SIG-M5 treated with dmso at 0.1 percent for 504 hours (cell line): Measurements from ENCODE around the gene THY1.
"Not testable (repeated sequence)": the region's sequence is repeated elsewhere in the genome, so short reads cannot be mapped to it uniquely, and the experiment has no call there.

Experiments used
- DNase-seq: peaks from one replicate; lab custom pipeline; 2025; ENCODE audit not compliant: unreplicated experiment; lab: John Stamatoyannopoulos, UW

The THY1 gene

DNA sequence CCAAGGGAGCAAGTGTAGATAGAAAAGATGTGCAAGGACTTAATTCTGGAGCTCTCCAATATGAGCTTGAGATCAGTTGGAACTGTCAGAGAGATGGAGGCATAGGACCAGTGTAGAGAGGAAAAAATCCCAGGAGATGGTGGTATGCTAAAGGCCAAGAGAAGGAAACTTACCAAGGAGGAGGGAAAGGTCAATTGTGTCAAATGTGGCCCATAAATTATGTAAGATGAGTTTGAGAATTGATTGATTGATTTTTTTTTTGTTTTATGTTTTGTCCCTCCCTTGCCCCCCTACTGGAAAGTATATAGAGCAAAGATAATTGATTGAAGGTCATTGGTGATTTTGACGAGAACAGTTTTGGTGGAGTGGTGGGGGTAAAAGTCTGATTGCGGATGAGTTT lies 38.6 kb downstream of the THY1 start:
- DNase-seq, result no peak

DNA sequence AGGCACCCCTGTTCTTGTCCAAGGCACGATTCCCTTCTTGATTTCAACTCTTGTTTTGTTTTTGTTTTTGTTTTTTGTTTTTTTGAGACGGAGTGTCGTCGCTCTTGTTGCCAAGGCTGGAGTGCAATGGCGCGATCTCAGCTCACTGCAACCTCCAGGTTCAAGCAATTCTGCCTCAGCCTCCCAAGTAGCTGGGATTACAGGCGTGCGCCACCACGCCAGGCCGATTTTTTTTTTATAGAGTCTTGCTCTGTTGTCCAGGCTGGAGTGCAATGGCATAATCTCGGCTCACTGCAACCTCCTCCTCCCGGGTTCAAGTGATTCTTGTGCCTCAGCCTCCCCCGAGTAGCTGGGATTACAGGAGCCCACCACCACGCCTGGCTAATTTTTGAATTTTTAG lies 40.5 kb downstream of the THY1 start:
- not testable (repeated sequence) for DNase-seq

DNA sequence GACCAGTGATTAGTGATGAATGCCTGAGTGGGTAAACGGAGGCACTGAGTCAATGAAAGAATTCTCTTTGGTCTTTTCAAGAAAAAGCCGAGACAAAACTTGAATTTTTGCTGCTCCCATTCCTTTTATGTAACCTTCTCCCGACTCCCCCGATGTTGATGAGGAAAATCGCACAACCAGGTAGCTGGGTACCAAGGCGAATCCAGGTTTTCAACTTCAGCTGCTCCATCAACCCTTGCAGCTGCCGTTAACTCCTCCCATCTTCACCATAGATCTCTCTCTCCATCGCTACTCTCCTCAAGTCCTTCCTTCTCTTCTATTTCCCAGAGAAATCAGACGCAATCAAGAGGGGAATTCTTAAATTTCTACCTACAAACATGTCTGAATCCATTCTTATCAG lies 40.9 kb downstream of the THY1 start:
- no peak for DNase-seq

DNA sequence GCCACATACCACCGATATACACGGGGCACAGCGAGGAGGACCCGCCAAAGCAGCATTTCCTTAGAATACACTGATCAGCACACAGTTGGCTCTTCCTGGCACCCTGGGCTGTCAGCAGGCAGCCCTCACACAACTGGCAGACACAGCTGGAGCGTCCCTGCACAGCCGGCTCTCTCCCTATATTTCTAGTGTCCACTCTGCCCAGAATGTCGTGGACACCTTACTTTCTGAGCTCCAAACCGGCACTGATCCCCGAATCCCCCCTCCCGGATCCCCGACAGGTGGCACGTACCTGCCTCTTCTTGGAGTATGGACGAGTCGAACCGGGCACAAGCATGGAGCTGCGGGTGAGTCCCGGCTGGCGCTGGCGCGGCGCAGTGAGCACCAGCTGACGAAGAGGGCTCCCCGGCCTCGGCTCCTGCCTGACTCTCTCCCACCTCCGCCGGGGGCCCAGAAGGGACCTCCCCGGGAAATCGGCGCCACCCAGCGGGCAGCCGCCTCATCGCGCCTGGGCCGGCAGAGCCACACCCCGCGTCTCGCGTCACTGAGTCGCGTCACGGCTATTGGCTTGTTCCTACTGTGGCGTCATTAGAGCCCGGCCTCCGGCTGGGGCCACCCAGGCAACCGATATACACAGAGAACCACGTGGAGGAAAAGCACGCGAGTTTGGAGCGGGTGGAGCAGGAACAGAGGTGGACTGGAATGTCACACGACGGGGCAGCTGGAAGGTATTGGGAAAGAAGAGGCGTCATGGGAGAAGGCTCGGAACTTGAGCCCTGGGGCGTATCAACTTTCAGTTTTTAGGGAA lies 41.6 kb downstream of the THY1 start, which contains the start of gene USP2:
Gene USP2, minus strand, starts transcription at position 510 of the 808 bp plus-strand sequence. CDS start 8,210 bp downstream, outside the sequence.
- DNase-seq, result peak; percentile 93

DNA sequence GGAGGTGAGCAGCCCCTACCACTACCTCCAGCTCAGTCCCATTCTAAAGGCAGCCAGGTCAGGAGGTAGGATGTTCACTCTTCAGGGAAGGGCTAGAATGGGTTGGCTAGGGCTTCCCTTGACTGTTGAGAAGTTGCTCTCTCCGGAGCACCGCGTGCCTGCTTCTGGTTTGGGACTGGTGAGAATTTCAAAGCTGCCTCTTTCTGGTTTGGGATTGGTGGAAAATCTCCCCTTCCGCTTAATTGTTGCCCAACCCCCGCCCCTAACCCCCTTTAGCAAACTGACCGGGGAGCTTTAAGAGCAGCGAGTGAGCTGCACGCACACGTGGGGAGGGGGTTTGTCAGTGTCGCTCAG lies 42.2 kb downstream of the THY1 start:
- no peak for DNase-seq

DNA sequence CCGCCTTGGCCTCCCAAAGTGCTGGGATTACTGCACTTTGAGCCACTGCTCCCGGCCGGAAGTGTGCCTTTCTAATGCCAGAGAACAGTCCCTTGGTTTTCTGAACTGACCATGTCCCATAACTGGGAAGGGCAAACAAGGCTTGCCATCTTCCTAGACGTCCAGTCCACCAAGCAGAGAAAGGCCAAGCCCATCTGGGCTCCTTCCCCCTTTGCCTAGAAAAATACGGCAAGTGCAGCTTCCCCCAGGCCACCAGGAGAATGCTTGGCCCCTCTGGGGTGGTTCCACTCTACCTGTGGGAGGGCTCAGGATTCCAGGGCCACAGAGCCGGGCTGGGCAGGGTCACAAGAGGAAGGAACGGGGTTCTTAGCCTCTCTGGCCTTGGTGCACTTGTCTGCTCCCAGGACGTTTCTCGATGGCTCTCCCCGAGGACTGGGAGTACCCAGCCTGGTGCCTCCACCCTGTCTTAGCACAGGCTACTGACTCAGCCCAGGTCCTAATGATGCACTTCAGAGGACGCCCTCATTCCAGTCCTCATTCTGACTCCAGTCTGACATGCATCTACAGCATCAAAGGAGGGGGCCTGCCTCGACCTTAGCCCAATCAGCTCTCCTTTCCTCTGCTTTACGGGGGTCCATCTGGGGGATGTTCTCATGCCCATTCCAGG lies 42.7 kb downstream of the THY1 start:
- no peak for DNase-seq

DNA sequence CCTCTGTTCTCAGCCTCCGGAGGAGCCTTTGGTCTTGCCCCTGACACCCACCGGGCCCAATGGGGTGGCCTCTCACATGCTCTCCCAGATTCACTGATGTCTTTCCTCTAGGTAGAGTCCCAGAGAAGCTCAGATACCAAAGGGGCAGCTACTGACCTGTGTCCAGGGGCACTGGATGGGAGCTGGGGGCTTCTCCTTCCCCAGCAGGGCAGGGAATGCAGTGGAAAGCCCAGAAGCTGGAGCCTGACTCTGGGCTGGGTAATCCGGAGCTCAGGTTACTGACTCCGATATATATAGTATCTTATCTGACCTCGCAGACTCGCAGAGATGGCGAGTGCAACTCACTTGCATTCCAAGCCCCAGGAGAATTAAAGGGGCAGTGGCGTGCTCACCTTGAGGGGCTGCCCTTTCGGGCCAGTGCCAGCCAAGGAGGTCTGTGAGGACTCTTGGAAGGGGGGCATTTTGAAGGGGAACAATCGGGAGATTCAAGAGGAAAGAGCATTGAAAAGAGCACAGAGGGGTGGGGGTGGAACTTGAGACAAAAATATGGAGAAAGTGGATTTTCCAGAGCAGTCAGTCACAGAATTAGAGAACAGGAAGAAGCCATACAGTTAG lies 44.0 kb downstream of the THY1 start:
- no peak for DNase-seq

DNA sequence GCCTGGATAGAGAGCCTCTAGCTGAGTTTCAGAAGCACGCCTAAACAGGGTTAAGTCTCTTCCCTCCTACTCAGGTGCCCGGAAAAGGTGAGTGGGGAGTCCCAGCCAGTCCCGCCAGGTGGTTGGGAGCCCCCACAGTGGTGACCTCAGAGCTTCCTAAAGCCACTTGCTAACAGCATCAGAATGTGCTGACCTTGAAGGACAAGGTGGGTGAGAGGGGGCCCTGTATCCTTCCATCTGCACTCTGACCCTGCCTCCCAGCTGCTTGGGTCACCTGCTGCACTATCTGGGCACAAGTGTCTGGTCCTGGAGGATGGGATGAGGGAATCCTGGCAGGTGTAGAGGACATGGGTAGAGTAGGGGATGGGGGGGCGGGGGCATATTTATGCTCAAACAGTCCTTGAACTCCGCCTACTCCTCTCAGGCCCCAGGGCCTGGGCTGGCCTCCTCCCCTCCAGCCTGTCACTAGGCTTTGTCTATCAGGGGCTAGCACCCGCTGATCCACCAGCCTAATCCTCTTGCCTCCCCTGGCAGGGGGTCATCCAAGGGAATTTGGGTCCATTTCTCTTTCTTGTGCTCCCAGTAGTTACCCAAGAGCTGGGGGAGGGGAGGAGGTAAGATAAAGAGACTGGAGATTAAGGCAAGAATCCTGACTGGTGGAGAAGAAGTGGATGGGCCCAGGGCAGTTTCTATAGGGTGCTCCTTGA lies 44.9 kb downstream of the THY1 start:
- DNase-seq, result no peak

DNA sequence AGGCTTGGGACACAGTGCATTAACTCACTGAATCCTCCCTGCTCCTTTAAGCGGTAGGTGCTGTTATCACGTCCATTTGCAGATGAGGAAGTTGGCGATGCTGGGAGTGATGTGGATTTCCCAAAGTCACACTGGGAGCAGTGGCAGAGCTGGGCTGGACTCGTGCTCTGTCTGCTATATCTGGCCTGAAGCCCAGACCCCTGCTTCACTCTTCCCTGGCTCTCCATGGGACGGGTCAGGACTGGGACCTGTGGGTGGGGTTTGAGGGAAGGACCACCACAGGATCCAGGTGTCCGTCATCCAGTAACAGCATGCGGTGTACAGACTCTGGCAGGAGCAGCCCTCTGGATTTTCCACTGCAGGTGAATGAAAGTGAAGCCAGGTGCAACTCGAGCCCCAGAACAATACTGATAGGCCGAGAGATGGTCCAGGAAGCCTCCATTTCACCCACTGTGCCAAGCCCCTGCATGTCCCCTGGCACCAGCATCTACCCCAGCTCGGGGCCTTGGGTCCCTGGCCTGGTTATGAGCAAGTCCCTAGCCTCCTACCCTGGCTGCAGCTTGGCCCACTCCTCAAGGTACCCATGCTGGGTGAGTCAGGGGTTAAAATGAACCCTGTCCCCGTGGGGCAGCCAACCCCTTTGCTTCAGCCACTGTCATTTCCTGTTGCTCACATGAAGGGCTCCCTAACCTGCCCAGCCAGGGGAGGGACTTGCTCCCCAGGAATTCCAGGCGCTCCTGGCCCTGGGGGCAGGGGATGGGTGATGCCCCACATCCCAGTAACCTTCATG lies 45.7 kb downstream of the THY1 start:
- DNase-seq, result no peak

DNA sequence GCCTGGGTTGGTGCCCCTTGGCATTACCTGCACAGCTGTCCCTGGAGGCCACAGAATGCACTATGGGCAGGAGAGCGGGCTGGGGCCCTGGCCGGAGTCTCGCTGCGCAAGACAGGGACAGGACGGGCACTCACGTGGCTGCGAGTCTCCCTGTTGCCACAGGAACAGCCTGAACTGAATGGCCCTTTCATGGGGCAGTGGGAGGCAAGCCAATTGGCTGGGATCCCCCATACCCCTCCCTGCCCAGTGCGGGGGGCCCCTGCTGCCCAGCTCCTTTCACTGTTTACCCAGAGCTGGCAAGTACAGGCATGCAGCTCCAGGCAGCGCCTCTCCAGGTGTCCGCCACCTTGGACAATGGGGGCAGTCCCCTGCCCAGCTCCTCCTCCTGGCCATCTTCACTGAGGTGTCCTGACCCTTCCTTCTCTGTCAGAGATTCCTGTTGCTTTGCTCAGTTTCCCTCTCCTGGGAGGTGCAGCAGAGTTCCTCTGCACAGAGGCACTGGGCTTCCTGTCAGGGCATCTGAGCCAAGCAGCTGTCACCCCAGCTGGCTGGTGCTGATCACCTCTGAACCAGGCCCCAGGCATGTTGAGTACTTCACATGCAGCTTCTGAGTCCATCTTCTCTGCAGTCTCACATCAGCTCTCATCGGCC lies 46.6 kb downstream of the THY1 start:
- no peak for DNase-seq

DNA sequence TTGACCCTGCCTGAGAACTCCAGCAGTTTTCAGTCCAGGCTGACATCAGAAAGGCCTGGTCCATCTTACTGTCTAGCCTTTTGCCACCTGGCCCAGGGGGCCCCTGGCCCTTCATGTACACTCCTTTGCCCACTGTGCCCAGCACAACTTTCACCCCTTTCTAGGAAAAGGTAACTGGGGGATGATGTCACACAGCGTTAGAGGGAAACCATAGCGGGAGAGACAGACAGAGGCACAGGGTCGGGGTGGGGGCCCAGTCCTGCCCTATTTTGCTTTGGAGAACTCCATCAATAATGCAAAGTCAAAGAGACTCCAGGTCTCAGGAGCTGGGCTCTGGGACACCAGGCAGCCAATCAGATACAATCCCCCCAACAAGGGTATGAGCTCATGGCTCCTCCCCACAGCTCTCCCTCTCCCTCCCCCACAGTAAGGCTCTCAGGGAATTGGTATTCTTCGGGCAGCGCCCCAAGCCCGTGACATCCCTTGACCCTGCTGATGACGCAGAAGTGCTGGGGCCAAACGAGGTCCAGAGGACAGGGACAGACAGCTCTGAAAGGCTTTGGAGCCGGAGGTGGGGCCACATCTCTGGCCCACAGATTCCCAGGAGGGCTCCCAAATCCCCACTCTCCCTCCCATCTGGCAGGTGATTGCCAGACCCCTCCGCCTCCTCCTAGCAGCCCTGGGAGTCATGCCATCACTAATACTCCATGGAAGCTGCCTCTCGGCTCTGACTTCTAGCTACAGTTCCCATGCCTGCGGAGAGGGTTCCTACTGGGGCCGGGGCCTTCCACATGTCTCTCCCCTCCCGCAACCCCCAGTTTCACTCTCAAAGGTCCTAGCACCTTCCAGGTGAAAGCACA lies 47.4 kb downstream of the THY1 start:
- DNase-seq, result no peak

DNA sequence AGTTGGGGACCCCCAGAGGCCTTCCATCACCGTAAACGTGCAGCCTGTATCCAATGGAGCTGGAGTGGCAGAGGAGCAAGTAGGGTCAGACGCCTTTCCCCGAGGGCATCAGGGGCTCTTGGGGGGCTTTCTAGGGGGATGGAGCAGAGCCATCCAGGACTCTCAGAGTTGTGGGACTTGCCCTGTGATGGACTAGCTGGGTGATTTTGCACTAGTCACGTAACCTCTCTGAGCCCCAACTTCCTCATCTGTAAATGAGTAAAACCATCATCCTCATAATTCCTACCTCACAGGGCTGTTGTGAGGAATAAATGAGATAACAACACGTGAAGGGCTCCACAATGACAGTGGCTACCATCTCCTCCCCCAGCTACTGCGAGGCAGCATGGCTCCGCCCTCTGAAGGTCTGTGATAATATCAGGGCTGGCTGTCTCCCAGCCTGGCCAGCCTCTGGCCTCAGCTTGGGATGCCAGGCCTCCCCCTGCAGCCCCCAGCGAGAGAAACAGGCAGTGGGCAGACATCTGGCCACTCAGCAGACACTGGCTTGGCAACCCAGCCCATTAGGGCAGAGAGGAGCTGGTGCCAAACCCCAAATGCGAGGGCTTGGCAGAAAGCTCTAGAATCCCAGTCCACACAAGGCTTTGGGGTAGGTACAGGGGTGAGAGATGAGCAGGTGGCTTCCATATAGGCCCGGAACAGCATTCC lies 48.2 kb downstream of the THY1 start:
- no peak for DNase-seq

DNA sequence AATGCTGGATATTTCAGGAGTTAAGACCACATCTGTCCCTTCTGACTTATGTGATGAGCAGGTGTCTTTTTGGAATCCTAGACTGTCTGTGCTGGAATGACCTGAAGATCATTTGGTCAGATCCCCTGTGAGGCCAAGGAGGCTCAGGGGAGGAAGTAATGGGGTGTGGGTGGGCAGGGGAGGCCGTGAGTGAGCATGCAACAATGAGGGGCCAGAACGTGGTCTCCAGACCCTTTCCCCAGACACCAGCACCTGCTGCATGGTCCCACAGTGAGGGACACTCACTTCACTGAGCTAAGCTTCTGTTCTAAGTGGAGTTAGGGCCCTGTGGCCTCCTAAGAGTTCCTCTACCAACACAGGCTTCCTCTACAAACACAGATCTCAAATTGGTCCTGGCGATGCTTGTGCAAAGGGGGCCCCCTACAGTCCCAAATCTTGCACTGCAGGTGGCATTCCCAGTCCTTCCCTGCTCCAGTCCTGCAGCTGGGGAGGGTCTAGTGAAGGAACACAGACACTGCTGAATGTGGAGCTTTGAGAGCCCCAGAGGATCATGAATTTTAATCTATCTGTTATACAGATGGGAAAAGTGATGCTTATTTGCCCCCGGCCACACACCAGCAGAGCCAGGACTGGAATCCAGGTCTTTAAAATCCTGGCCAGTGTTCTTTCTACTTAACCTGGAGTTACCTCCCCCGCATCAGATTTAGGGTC lies 48.9 kb downstream of the THY1 start:
- peak; percentile 64 for DNase-seq

DNA sequence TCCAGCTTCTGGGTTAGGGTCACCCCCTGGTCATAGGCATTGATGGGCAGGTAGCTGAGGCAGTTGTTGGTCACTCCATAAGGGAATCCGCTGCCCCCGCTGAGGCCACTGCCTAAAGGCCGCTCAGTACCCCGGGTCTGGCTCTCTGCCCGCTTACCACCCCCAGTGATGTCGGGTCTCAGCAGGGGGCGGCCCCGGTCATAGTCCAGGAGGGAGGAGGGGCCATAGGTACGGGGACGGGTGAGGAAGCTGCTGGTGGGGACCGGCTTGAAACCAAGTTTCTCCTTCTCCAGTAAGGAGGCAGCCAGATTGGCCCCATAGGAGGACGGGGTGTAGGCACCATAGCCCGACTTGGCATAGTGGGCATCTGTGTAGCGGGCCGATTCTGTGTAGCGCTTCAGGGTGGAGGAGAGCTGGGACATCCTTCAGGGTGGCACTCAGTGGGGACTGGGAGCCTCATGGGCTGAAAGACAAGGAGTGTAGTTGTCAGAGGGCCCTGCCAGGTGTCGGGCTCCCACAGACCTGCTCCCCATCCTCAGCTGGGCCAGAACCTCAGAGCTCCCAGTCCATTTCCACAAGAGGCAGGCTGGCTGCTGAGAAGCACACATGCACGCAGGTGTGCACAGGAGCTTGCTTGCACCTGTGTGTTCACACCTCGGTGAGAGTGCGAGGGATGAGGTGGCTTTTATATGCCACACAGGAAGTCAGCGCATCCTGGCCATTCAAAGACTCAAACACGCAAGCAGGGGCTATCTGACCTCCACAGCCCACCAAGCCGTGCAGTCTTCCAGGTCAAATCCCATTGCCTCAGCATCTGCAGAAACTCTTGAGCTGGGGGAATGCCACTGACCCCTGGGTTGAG lies 49.7 kb downstream of the THY1 start:
- no peak for DNase-seq

DNA sequence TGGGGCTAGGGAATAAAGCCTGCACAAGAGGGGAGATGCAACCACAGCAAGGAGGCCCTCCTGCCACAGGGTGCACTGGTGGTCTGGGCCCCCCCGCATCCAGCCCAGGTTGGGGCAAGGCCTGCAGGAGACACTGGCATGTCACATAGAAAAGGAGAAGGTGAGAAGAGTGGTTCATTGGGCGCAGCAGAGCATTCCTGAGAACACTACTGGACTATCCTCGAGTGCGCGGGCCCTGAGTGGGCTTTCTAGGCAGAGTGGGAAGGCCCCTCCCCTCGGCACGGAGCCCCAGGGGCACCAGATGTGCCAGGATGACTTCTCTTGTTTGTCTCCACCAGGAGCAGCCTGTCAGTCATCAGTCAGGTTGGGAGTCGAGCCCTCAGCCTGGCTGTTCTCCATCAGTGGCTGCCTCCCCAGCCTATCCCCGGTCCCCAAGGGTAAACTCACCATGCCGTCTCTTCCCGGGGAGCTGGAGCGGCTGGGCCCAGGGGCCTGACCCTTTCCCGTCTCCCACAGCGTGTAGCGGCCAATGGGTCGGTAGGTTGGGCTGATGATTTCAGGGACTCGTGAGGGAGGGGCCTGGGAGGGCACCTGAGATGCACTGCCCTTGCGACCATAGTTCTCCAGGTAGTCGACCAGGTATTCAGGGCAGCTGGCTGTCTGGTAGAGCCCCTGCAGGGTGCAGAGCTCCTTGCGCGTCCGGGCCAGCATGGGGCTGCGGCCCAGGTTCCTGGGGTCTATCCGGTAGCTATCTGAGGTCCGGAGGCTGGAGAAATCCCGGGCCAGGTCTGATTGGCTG lies 50.5 kb downstream of the THY1 start:
- no peak for DNase-seq

DNA sequence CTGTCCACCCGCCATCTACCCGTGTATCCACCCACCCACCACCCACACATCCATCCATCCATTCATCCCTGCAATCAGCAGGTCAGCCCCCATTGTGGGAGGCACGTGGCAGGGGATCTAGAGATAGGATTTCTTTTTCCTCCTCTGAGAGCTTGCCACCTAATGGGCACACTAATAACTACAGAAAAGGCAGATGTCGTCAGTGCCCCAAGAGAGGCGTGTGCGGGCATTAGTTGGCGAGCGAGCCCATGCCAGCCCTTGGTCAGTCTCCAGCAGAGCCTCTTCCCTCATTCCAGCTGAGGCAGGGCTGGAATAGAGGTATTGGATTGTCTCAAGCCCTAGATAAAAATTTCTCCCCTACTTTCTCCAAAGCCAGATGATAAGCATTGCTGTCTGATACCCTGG lies 51.2 kb downstream of the THY1 start:
- DNase-seq, result peak; percentile 40
